Measurements from ENCODE around the gene DPP6.

DNA sequence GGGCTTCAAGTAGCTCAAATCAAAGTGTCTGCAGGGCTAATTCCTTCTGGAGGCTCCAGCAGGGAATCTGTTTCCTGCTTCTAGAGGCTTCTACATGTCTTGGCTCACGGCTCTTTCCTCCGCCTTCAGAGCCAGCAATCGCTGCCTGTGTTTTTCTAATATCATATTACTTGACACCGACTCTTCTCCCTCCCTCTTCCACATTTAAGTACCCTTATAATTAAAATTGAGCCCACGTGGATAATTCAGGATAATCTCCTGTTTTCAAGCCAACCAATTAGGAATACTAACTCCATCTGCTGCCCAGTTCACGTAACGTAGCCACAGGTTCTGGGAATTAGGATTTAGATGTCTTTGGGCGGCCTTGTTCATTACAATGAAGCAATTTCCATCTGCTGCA lies 372.2 kb downstream of the DPP6 start:
- TF ChIP-seq, protein P1, sequence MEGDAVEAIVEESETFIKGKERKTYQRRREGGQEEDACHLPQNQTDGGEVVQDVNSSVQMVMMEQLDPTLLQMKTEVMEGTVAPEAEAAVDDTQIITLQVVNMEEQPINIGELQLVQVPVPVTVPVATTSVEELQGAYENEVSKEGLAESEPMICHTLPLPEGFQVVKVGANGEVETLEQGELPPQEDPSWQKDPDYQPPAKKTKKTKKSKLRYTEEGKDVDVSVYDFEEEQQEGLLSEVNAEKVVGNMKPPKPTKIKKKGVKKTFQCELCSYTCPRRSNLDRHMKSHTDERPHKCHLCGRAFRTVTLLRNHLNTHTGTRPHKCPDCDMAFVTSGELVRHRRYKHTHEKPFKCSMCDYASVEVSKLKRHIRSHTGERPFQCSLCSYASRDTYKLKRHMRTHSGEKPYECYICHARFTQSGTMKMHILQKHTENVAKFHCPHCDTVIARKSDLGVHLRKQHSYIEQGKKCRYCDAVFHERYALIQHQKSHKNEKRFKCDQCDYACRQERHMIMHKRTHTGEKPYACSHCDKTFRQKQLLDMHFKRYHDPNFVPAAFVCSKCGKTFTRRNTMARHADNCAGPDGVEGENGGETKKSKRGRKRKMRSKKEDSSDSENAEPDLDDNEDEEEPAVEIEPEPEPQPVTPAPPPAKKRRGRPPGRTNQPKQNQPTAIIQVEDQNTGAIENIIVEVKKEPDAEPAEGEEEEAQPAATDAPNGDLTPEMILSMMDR (conservative IDR thresholded peaks at IDR 0.05; ENCODE audit: low read depth, low read length) = no peak
- TF ChIP-seq EZH2 (IDR thresholded peaks at IDR 0.05; ENCODE audit: low read length, unreplicated experiment) = no peak
- no peak for TF ChIP-seq EZH2phosphoT487 (IDR thresholded peaks at IDR 0.05; ENCODE audit: borderline replicate concordance, low read length)
